ENCODE results near the gene KRTAP12-4.

- TF ChIP-seq CTCF (IDR thresholded peaks at IDR 0.05) (no peak), POLR2A (IDR thresholded peaks at IDR 0.05) (no peak), POLR2AphosphoS5 (IDR thresholded peaks at IDR 0.05) (no peak)
Measured at GRCh38 chr21:44649521-44650100, 4.8 kb downstream of the KRTAP12-4 start.
